SK-N-SH treated with all-trans-retinoic acid at 6 μM for 48 hours (cell line): ENCODE measurements around the gene DENND5B.

Source experiments
- ATAC-seq: fragments of 200-7000 bp; cut with Tn5 transposase; 3 replicates; pipeline ENCODE4 v1.9.1; 2020; ENCODE audit warnings: mild to moderate bottlenecking, moderate library complexity
- ARNTL ChIP-seq: fragments of 450-650 bp; formaldehyde crosslinking; IDR thresholded peaks from 2 replicates; pipeline ENCODE4 v1.5.0; 2020; ENCODE audit warnings: low read depth, mild to moderate bottlenecking, moderate library complexity, borderline replicate concordance
- BACH2 ChIP-seq: fragments of 250-450 bp; sonication (Bioruptor Pico); IDR thresholded peaks from 2 replicates; pipeline ENCODE4 v1.9.0; 2021; ENCODE audit warnings: mild to moderate bottlenecking, borderline replicate concordance
- CSDC2 ChIP-seq: fragments of 250-450 bp; sonication (Bioruptor Pico); IDR thresholded peaks from 2 replicates; pipeline ENCODE4 v1.5.0; 2020; ENCODE audit warnings: mild to moderate bottlenecking, moderate library complexity
- ESRRG ChIP-seq: fragments of 250-450 bp; sonication (Bioruptor Pico); IDR thresholded peaks from 2 replicates; pipeline ENCODE4 v1.6.1; 2021; ENCODE audit warnings: mild to moderate bottlenecking
- GLIS3 ChIP-seq: fragments of 250-450 bp; sonication (Bioruptor Pico); IDR thresholded peaks from 2 replicates; pipeline ENCODE4 v1.5.0; 2020; ENCODE audit warnings: mild to moderate bottlenecking, moderate library complexity
- ISL1 ChIP-seq: fragments of 250-450 bp; sonication (Bioruptor Pico); IDR thresholded peaks from 2 replicates; pipeline ENCODE4 v2.1.2; 2022; ENCODE audit warnings: mild to moderate bottlenecking, moderate library complexity
- OSR1 ChIP-seq: fragments of 250-450 bp; sonication (Bioruptor Pico); IDR thresholded peaks from 2 replicates; pipeline ENCODE4 v1.8.0; 2022; ENCODE audit warnings: moderate library complexity, mild to moderate bottlenecking, inconsistent platforms
- RARB ChIP-seq: fragments of 250-450 bp; sonication (Bioruptor Pico); IDR thresholded peaks from 2 replicates; pipeline ENCODE4 v1.8.0; 2021; ENCODE audit warnings: mild to moderate bottlenecking, moderate library complexity
- TCF4 ChIP-seq: fragments of 250-450 bp; sonication (Bioruptor Pico); IDR thresholded peaks from 2 replicates; pipeline ENCODE4 v1.8.0; 2021; ENCODE audit warnings: mild to moderate bottlenecking, moderate library complexity, borderline replicate concordance
- TOX ChIP-seq: fragments of 250-450 bp; sonication (Bioruptor Pico); IDR thresholded peaks from 2 replicates; pipeline ENCODE4 v1.8.0; 2021; ENCODE audit warnings: mild to moderate bottlenecking, moderate library complexity, borderline replicate concordance
- ZC3H10 ChIP-seq: fragments of 250-450 bp; sonication (Bioruptor Pico); IDR thresholded peaks from 2 replicates; pipeline ENCODE4 v1.5.1; 2021; ENCODE audit warnings: mild to moderate bottlenecking, moderate library complexity
- ZFP3 ChIP-seq: fragments of 250-450 bp; sonication (Bioruptor Pico); IDR thresholded peaks from 2 replicates; pipeline ENCODE4 v1.5.0; 2020; ENCODE audit warnings: mild to moderate bottlenecking, moderate library complexity
- ZFP30 ChIP-seq: fragments of 450-650 bp; formaldehyde crosslinking; IDR thresholded peaks from 2 replicates; pipeline ENCODE4 v1.5.0; 2022; ENCODE audit warnings: mild to moderate bottlenecking, moderate library complexity
- ZNF70 ChIP-seq: fragments of 450-650 bp; formaldehyde crosslinking; IDR thresholded peaks from 2 replicates; pipeline ENCODE4 v1.5.0; 2020; ENCODE audit warnings: mild to moderate bottlenecking, moderate library complexity
- ZNF8 ChIP-seq: fragments of 450-650 bp; formaldehyde crosslinking; IDR thresholded peaks from 2 replicates; pipeline ENCODE4 v1.5.0; 2020; ENCODE audit warnings: mild to moderate bottlenecking, moderate library complexity
- TF ChIP-seq, protein P1 (sequence below): fragments of 250-450 bp; sonication (Bioruptor Pico); IDR thresholded peaks from 2 replicates; pipeline ENCODE4 v1.5.1; 2020; ENCODE audit warnings: low read depth, mild to moderate bottlenecking, moderate library complexity
- TF ChIP-seq, protein P2 (sequence below): fragments of 250-450 bp; sonication (Bioruptor Pico); IDR thresholded peaks from 2 replicates; pipeline ENCODE4 v1.8.0; 2020; ENCODE audit warnings: mild to moderate bottlenecking, moderate library complexity, borderline replicate concordance
- TF ChIP-seq, protein P3 (sequence below): fragments of 250-450 bp; sonication (Bioruptor Pico); IDR thresholded peaks from 2 replicates; pipeline ENCODE4 v1.8.0; 2021; ENCODE audit warnings: low read depth, mild to moderate bottlenecking, moderate library complexity, borderline replicate concordance
- TF ChIP-seq, protein P4 (sequence below): fragments of 250-450 bp; sonication (Bioruptor Pico); IDR thresholded peaks from 2 replicates; pipeline ENCODE4 v1.5.1; 2021; ENCODE audit warnings: mild to moderate bottlenecking, moderate library complexity

The DENND5B gene

DNA sequence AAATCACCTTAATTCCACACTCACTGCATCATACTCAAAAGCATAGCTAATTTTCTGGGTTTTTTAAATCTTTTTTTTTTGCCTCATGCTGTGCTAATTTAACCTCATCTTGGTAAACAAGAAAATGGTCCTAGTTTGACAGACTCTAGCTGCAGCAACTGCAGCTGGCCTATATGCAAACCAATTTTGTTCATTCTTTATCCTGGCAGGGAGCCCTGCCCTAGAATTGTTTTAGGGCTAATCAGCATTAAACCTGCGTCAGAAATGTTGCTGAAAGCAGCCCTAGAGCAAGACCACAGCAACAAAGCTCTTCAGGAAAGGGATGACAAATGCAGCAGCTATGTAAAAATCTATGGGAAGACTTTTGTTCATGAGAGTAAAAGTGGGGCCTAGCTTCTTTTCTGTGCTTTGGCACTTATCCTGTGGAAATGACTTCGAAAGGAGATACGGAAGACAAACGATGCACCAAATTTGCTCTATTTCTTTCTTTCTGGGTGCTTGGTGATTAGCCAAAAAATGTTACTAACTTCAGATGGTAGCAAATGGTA is 72.2 kb downstream of the DENND5B start (continued):
- TF ChIP-seq TCF4 (no peak), ISL1 (peak; percentile 96), BACH2 (CRISPR knock-in tag) (no peak)

DNA sequence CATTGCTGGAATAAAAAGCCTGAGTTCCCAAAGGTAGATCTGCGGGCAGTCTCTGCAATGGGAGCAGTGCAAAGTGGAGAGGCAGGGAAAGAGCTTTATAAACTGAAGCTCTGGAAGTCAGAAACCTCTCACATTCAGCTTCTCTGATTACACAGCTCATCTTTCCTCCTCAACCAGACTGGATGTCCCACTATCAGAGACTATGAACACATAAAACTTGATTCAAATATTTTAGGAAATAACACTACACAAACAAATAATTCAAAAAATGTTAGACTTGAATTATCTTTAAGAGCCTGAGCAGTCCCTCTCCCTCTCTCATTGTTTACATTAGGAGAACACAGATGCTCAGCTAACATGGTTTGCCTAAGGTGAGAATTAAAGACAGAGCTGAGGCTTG is 72.9 kb downstream of the DENND5B start:
- TF ChIP-seq ESRRG (CRISPR knock-in tag): no peak
- no peak for TF ChIP-seq OSR1
- TF ChIP-seq TOX (CRISPR knock-in tag): no peak
- TF ChIP-seq TCF4: no peak
- TF ChIP-seq, protein P1, sequence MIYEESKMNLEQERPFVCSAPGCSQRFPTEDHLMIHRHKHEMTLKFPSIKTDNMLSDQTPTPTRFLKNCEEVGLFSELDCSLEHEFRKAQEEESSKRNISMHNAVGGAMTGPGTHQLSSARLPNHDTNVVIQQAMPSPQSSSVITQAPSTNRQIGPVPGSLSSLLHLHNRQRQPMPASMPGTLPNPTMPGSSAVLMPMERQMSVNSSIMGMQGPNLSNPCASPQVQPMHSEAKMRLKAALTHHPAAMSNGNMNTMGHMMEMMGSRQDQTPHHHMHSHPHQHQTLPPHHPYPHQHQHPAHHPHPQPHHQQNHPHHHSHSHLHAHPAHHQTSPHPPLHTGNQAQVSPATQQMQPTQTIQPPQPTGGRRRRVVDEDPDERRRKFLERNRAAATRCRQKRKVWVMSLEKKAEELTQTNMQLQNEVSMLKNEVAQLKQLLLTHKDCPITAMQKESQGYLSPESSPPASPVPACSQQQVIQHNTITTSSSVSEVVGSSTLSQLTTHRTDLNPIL: no peak
- TF ChIP-seq, protein P2, sequence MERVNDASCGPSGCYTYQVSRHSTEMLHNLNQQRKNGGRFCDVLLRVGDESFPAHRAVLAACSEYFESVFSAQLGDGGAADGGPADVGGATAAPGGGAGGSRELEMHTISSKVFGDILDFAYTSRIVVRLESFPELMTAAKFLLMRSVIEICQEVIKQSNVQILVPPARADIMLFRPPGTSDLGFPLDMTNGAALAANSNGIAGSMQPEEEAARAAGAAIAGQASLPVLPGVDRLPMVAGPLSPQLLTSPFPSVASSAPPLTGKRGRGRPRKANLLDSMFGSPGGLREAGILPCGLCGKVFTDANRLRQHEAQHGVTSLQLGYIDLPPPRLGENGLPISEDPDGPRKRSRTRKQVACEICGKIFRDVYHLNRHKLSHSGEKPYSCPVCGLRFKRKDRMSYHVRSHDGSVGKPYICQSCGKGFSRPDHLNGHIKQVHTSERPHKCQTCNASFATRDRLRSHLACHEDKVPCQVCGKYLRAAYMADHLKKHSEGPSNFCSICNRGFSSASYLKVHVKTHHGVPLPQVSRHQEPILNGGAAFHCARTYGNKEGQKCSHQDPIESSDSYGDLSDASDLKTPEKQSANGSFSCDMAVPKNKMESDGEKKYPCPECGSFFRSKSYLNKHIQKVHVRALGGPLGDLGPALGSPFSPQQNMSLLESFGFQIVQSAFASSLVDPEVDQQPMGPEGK (CRISPR knock-in tag): no peak
- no peak for TF ChIP-seq ZFP3 (CRISPR knock-in tag)
- TF ChIP-seq BACH2 (CRISPR knock-in tag): no peak
- TF ChIP-seq ZNF8 (CRISPR knock-in tag): no peak
- no peak for TF ChIP-seq CSDC2 (CRISPR knock-in tag)
- TF ChIP-seq ZNF70: no peak
- no peak for TF ChIP-seq ZFP30 (CRISPR knock-in tag)
- no peak for TF ChIP-seq RARB
- no peak for TF ChIP-seq ARNTL (CRISPR knock-in tag)
- TF ChIP-seq GLIS3: no peak
- TF ChIP-seq, protein P3, sequence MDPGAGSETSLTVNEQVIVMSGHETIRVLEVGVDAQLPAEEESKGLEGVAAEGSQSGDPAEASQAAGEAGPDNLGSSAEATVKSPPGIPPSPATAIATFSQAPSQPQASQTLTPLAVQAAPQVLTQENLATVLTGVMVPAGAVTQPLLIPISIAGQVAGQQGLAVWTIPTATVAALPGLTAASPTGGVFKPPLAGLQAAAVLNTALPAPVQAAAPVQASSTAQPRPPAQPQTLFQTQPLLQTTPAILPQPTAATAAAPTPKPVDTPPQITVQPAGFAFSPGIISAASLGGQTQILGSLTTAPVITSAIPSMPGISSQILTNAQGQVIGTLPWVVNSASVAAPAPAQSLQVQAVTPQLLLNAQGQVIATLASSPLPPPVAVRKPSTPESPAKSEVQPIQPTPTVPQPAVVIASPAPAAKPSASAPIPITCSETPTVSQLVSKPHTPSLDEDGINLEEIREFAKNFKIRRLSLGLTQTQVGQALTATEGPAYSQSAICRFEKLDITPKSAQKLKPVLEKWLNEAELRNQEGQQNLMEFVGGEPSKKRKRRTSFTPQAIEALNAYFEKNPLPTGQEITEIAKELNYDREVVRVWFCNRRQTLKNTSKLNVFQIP (CRISPR knock-in tag): no peak
- TF ChIP-seq, protein P4, sequence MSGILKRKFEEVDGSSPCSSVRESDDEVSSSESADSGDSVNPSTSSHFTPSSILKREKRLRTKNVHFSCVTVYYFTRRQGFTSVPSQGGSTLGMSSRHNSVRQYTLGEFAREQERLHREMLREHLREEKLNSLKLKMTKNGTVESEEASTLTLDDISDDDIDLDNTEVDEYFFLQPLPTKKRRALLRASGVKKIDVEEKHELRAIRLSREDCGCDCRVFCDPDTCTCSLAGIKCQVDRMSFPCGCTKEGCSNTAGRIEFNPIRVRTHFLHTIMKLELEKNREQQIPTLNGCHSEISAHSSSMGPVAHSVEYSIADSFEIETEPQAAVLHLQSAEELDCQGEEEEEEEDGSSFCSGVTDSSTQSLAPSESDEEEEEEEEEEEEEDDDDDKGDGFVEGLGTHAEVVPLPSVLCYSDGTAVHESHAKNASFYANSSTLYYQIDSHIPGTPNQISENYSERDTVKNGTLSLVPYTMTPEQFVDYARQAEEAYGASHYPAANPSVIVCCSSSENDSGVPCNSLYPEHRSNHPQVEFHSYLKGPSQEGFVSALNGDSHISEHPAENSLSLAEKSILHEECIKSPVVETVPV (CRISPR knock-in tag): no peak
- ATAC-seq: peak; percentile 63

DNA sequence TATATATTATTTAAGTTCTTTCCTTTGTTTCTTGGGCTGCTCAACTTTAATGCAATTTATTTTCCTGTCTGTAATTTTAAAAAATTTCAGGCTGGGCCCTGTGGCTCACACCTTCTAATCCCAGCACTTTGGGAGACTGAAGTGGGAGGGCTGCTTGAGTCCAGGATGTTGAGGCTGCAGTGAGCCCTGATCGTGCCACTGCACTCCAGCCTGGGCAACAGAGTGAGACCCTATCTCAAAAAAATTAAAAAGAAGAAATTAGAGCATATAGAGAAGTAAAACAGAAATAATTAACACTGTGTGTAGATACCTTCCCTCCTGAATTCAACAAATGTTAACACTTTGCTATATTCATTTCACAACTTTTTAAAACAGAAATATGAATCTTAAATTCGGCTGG is 74.2 kb downstream of the DENND5B start:
- TF ChIP-seq CSDC2 (CRISPR knock-in tag) (no peak), ESRRG (CRISPR knock-in tag) (no peak), RARB (no peak), ARNTL (CRISPR knock-in tag) (no peak), ZNF70 (no peak), ZNF8 (CRISPR knock-in tag) (no peak), GLIS3 (no peak), OSR1 (no peak), ZC3H10 (CRISPR knock-in tag) (no peak)
- TF ChIP-seq, protein P3 (CRISPR knock-in tag): no peak
- TF ChIP-seq, protein P4 (CRISPR knock-in tag): no peak
- TF ChIP-seq, protein P1: no peak
- ATAC-seq: no peak
